HG03558 (cell line): ENCODE data around the gene NIP7.
"Not testable (repeated sequence)": the region's sequence is repeated elsewhere in the genome, so short reads cannot be mapped to it uniquely, and the experiment has no call there.

Source experiments
- ATAC-seq: cut with Tn5 transposase; IDR thresholded peaks from one replicate; pipeline ENCODE4 v1.9.1; 2021; ENCODE audit warnings: moderate number of reproducible peaks; ENCODE audit not compliant: unreplicated experiment; ENCODE audit errors: extremely low read depth

Gene NIP7

GRCh38 chr16:69338557-69339288, 849 bp upstream of the NIP7 start:
- ATAC-seq, result no peak

- no peak for ATAC-seq
Measured at GRCh38 chr16:69340095-69340644, 598 bp downstream of the NIP7 start.

- ATAC-seq, result no peak
Measured at GRCh38 chr16:69344171-69344570, 4.6 kb downstream of the NIP7 start.

- no peak for ATAC-seq
Measured at GRCh38 chr16:69345923-69346322, 6.4 kb downstream of the NIP7 start.

DNA sequence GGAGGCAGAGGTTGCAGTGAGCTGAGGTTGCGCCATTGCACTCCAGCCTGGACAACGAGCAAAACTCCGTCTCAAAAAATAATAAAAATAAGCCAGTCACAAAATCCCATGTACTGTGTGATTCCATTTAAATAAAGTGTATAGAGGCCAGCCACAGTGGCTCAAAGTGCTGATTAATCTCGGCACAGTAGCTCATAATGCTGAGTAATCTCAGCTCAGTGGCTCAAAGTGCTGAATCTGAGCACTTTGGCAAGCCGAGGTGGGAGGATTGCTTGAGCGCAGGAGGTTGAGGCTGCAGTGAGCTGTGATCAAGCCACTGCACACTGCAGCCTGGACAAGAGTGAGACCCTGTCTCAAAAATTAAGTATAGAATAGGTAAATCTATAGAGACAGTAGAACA, 7.1 kb downstream of the NIP7 start:
- ATAC-seq, result no peak

- no peak for ATAC-seq
Measured at GRCh38 chr16:69348222-69348621, 8.7 kb downstream of the NIP7 start.

DNA sequence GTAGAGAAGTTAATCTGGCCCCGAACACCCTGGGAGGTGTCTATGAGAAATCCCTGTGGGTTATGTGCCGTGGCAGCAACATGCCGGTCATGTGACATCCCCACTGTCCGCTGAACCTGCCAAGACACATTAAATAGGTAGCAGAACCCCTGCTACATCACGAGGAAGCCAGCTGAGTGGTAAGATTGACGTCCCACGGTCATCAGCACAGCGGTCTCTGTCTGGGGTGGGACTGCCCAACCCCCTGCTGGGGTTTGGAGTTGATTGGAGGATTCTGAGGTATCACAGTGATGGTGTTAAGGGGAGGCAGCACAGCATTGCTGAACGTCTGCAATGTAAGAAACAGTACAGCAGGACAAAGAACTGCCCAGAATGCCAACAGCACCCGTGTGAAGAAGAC, 10.0 kb downstream of the NIP7 start:
- no peak for ATAC-seq

GRCh38 chr16:69350536-69351133, 11.1 kb downstream of the NIP7 start:
- ATAC-seq, result no peak

- ATAC-seq, result no peak
Measured at GRCh38 chr16:69351309-69352027, 11.9 kb downstream of the NIP7 start, which contains the start of gene TMED6. TMED6 (minus strand) TSS chr16:69351786; CDS start chr16:69351753, 33 bp downstream.

DNA sequence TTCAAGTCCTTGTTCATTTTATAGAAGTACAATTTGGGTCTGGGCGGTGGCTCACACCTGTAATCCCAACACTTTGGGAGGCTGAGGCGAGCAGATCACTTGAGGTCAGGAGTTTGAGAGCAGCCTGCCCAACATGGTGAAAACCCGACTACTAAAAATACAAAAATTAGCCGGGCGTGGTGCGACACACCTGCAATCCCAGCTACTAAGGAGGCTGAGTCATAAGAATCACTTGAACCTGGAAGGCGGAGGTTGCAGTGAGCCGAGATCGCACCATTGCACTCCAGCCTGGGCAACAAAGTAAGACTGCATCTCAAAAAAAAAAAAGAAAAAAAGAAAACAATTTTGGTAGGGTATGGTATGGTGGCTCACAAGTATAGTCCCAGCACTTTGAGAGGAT, 20.5 kb downstream of the NIP7 start:
- ATAC-seq, result not testable (repeated sequence)

GRCh38 chr16:69363281-69363717, 23.7 kb downstream of the NIP7 start:
- no peak for ATAC-seq

GRCh38 chr16:69364088-69364487, 24.5 kb downstream of the NIP7 start:
- ATAC-seq, result no peak

- no peak for ATAC-seq
Measured at GRCh38 chr16:69365901-69366300, 26.3 kb downstream of the NIP7 start.

- no peak for ATAC-seq
Measured at GRCh38 chr16:69366431-69366830, 26.9 kb downstream of the NIP7 start.

DNA sequence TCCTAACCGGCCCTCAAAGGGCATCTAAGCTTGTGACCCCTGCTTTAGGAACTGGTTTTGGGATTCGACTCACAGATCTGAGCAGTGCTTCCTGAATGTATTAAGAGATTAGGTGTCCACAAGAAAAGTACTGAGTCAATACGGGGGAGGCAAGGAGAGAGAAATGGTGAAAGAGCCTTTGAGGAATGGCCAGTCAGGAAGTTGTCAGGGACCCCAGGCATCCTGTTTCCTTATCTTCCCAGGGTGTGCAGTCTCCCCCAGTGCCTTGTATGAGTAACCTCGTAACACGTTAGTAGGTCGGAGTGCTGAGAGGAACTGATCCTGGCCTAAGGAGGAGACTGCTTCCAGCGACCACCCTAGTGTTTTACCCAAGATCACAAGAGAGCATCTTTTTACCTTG, 28.4 kb downstream of the NIP7 start:
- ATAC-seq, result no peak

DNA sequence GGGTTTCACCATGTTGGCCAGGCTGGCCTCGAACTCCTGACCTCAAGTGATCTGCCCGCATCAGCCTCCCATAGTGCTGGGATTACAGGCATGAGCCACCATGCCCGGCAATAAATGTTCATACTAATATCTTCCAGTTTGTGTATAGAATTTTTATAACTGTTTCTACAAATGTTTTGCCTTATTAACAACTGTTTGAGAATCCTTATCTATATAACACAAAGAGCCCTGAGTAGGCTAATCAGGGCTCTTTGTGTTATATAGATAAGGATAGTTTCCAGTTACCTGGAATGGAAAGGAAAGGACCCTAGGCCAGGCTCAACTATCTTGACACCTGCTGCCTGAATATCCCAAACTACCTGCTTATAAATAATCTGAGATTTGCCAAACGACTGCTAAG, 29.3 kb downstream of the NIP7 start:
- no peak for ATAC-seq

DNA sequence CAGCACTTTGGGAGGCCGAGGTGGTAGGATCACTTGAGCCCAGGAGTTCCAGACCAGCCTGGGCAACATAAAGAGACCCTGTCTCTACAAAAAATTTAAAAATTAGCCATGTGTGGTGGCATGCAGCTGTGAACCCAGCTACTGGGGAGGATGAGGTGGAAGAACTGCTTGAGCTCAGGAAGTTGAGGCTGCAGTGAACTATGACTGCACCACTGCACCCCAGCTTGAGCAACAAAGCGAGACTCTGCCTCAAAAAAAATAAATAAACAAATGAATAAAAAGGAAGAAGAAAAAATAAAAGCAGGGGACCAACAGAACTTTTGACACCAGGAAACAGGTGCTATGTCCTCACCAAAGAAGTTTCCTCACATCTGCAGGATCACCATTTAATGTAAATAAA, 32.0 kb downstream of the NIP7 start:
- ATAC-seq, result no peak

DNA sequence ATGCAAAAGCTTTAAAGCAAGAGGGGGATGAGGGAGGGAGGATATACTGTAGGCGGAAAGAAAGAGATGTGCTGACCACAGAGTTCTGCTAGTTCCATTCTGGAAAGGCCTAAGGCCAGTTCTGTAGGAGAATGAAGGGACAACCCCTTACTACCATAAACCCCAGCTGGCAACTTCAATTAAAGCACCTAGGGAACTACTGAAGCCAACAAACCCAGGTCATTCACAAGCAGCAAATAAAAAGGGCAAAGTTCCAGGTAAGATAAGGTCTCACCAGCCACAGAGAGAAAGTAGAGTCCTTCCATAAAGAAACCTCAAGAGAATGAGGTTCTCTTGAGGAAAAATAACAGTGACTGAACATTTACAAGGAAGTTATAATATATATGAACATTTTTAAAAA, 33.4 kb downstream of the NIP7 start:
- ATAC-seq, result no peak

DNA sequence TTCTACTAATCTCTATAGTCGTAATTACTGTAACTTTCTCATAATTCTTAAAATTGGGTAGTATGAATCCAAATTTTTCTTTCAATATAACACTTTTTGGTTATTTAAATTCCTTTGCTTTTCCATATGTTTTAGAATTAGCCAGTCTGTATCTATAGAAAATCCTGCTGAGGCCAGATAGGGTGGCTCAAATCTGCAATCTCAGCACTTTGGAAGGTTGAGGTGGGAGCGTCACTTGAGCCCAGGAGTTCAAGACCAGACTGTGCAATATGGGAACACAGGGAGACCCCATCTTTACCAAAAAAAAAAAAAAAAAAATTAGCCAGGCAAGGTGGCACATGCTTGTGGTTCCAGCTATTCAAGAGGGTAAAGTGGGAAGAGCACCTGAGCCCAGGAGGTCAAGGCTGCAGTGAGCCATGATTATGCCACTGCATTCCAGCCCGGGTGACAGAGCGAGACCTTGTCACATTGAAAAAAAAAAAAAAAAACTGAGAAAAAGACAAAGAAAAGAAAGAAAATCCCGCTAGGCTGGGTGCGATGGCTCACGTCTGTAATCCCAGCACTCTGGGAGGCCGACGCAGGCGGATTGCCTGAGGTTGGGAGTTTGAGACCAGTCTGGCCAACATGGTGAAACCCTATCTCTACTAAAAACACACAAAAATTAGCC, 37.0 kb downstream of the NIP7 start:
- no peak for ATAC-seq

DNA sequence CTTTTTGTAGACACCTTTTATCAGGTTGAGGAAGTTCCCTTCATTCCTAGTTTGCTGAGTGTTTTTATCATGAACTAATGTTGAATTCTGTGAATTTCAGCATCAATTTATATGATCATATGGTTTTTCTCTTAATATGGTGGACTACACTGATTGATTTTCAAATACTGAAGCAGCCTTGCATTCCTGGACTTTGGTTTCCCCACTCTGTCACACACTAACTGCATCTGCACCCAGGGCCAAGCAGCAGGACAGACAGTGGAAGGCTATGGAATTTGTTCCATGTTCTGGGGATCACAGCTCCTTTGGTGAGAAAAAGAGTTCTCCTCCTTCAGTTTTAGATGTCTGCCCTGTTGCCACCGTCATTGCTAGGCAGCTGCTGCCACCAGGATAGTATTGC, 38.5 kb downstream of the NIP7 start:
- ATAC-seq, result no peak

GRCh38 chr16:69378760-69379159, 39.2 kb downstream of the NIP7 start:
- no peak for ATAC-seq
